ENCODE results near the gene JUP. TPM values are rescaled to one million over a fixed set of nuclear protein-coding genes. Genes with fewer than 3 reads are reported as not detected.

The JUP gene
- total and polyA plus RNA-seq, 2 of the 13 experiments (the other 11 are each of a cell fraction or from before 2014, with no cell fraction given), result 12.1 to 20.6 TPM

- TF ChIP-seq KIAA2018 (CRISPR knock-in tag; IDR thresholded peaks at IDR 0.05; ENCODE audit: borderline replicate concordance) (peak; percentile 89), ZNF530 (CRISPR knock-in tag; IDR thresholded peaks at IDR 0.05; ENCODE audit: low read depth) (no peak), TIGD3 (CRISPR knock-in tag; IDR thresholded peaks at IDR 0.05; ENCODE audit: borderline replicate concordance) (no peak; the same call in 1 of the 2 replicates), KDM2A (CRISPR knock-in tag; IDR thresholded peaks at IDR 0.05; ENCODE audit: borderline replicate concordance, low read depth) (peak; percentile 72), PRDM4 (CRISPR knock-in tag; IDR thresholded peaks at IDR 0.05; ENCODE audit: borderline replicate concordance) (no peak), ZNF687 (CRISPR knock-in tag; IDR thresholded peaks at IDR 0.05) (peak; percentile 88), ZNF678 (CRISPR knock-in tag; IDR thresholded peaks at IDR 0.05) (no peak), SOX5 (CRISPR knock-in tag; IDR thresholded peaks at IDR 0.05; ENCODE audit: borderline replicate concordance) (0 out of 2 replicates have a peak, but pooled peaks have one; percentile 21), JUND (CRISPR knock-in tag; IDR thresholded peaks at IDR 0.05) (0 out of 2 replicates have a peak, but pooled peaks have one; percentile 28), ZNF792 (CRISPR knock-in tag; IDR thresholded peaks at IDR 0.05) (no peak), BORCS8-MEF2B (CRISPR knock-in tag; IDR thresholded peaks at IDR 0.05) (peak; percentile 89)
Observed at GRCh38 chr17:41786227-41787020, at the start of gene JUP (continued).
